ENCODE data around the gene GAS2L3.

DNA sequence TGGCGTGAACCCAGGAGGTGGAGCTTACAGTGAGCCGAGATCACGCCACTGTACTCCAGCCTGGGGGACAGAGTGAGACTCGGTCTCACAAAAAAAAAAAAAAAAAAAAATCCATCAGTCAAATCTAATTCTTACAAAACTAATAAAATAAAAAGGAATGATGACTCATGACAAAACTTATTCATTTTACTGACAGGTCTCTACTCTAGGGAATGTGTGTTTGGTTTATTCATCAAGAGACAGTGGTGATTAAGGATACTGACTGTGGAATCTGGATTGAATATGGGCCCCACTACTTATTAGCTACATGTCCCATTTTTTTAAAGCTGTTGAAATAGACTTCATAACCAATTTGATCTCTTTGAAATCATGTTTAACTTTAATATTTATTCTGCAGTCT lies 29.3 kb upstream of the GAS2L3 start:
- TF ChIP-seq, protein P1, sequence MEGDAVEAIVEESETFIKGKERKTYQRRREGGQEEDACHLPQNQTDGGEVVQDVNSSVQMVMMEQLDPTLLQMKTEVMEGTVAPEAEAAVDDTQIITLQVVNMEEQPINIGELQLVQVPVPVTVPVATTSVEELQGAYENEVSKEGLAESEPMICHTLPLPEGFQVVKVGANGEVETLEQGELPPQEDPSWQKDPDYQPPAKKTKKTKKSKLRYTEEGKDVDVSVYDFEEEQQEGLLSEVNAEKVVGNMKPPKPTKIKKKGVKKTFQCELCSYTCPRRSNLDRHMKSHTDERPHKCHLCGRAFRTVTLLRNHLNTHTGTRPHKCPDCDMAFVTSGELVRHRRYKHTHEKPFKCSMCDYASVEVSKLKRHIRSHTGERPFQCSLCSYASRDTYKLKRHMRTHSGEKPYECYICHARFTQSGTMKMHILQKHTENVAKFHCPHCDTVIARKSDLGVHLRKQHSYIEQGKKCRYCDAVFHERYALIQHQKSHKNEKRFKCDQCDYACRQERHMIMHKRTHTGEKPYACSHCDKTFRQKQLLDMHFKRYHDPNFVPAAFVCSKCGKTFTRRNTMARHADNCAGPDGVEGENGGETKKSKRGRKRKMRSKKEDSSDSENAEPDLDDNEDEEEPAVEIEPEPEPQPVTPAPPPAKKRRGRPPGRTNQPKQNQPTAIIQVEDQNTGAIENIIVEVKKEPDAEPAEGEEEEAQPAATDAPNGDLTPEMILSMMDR (IDR thresholded peaks at IDR 0.05), result no peak
- no peak for TF ChIP-seq POLR2A (IDR thresholded peaks at IDR 0.05)

Data from lower leg skin (tissue), 3 donors.